ENCODE measurements around the gene BRSK2.

GRCh38 chr11:1458340-1459218 lies 68.8 kb downstream of the BRSK2 start:
- TF ChIP-seq CTCF (conservative IDR thresholded peaks at IDR 0.05; ENCODE audit: low read depth, low read length), result peak; percentile 55
- no peak for TF ChIP-seq EZH2phosphoT487 (IDR thresholded peaks at IDR 0.05; ENCODE audit: borderline replicate concordance, low read length)
